Panc1 (cell line): ENCODE data around the gene ALLC. TPM values are rescaled to one million over a fixed set of nuclear protein-coding genes. Genes with fewer than 3 reads are reported as not detected.

Source experiments
- ATAC-seq: fragments of 200-7000 bp; cut with Tn5 transposase; 2 replicates; pipeline ENCODE4 v1.9.1; 2020; ENCODE audit warnings: mild to moderate bottlenecking, moderate library complexity
- BruUV-seq: library from RNA; stranded (reverse); fragments of 400-500 nt; replicated peaks from 2 replicates; lab custom pipeline; 2021; lab: Mats Ljungman, UMichigan
- CTCF ChIA-PET: fragments of 300-600 bp; sonication (Branson Sonifier 250); formaldehyde crosslinking; loops from one replicate; lab custom pipeline; 2022; ENCODE audit warnings: antibody characterized with exemption; lab: Charles Lee
- POLR2A ChIA-PET: fragments of 300-600 bp; sonication (Branson Sonifier 250); formaldehyde crosslinking; loops from one replicate; lab custom pipeline; 2022; ENCODE audit warnings: antibody characterized with exemption; lab: Charles Lee
- DNase-seq: peaks from one replicate; pipeline ENCODE4 v3.0.0-alpha.2; 2010; ENCODE audit warnings: low read depth, low spot score
- H3K27ac ChIP-seq: 2 replicates; pipeline ENCODE4 v1.5.1; 2011; ENCODE audit warnings: mild to moderate bottlenecking, low read length, inconsistent platforms
- H3K27me3 ChIP-seq: fragments of 200-500 bp; sonication (Bioruptor generic); 2 replicates; pipeline ENCODE4 v1.6.0; 2014; ENCODE audit warnings: low read length, inconsistent platforms; ENCODE audit not compliant: control insufficient read depth, insufficient read depth
- H3K36me3 ChIP-seq: fragments of 200-500 bp; sonication (Bioruptor generic); 2 replicates; pipeline ENCODE4 v1.5.1; 2014; ENCODE audit warnings: inconsistent platforms, mild to moderate bottlenecking, low read length, moderate library complexity; ENCODE audit not compliant: control insufficient read depth, insufficient read depth
- H3K4me1 ChIP-seq: 2 replicates; pipeline ENCODE4 v1.5.1; 2011; ENCODE audit warnings: inconsistent platforms, mild to moderate bottlenecking, low read length, moderate library complexity; ENCODE audit not compliant: control insufficient read depth, insufficient read depth
- H3K4me3 ChIP-seq, 2 experiments: 2 replicates each; pipeline ENCODE4 v1.5.1; 2011 to 2012; ENCODE audit warnings: low read depth in 2 of 2, low read length in 2 of 2, mild to moderate bottlenecking in 2 of 2, inconsistent platforms in 1 of 2, moderate library complexity in 1 of 2
- H3K9me3 ChIP-seq: fragments of 200-500 bp; sonication (Bioruptor generic); 2 replicates; pipeline ENCODE4 v1.5.1; 2014; ENCODE audit warnings: low read depth, mild to moderate bottlenecking, inconsistent platforms, low read length, moderate library complexity; ENCODE audit not compliant: control insufficient read depth, insufficient read depth
- CTCF ChIP-seq: fragments of 450-650 bp; IDR thresholded peaks from 2 replicates; pipeline ENCODE4 v1.5.1; 2017; ENCODE audit warnings: mild to moderate bottlenecking
- POLR2AphosphoS5 ChIP-seq: IDR thresholded peaks from 2 replicates; pipeline ENCODE4 v1.6.1; 2012; ENCODE audit warnings: mild to moderate bottlenecking, low read depth, low read length, moderate library complexity
- REST ChIP-seq, 2 experiments: IDR thresholded peaks; 2 replicates each; pipeline ENCODE4 v1.6.1; 2011 to 2012; ENCODE audit warnings: low read depth in 2 of 2, control low read depth in 1 of 2, low read length in 1 of 2, mild to moderate bottlenecking in 1 of 2, moderate library complexity in 1 of 2; ENCODE audit not compliant: insufficient read depth in 1 of 2
- SIN3A ChIP-seq: IDR thresholded peaks from 2 replicates; pipeline ENCODE4 v1.6.1; 2012; ENCODE audit warnings: low read depth, mild to moderate bottlenecking, low read length, moderate library complexity, borderline replicate concordance; ENCODE audit not compliant: insufficient read depth
- TCF7L2 ChIP-seq: IDR thresholded peaks from 2 replicates; pipeline ENCODE4 v1.6.1; 2011; ENCODE audit warnings: mild to moderate bottlenecking, low read depth, low read length, inconsistent platforms
- in situ Hi-C: cut with HindIII; loops from 2 replicates; pipeline ENCODE4 v1.10.0; 2016; ENCODE audit warnings: low sequenced_read_pairs, low pct_unique_long_range_greater_than_20kb
- intact Hi-C: fragments of 100-400 bp; cut with micrococcal nuclease; formaldehyde crosslinking; loops from one replicate; pipeline ENCODE4 v1.10.0; 2022; ENCODE audit not compliant: unreplicated experiment
- total RNA-seq: library from RNA; stranded (reverse); gene quantifications from one replicate; pipeline ENCODE4 v1.2.1, GENCODE V29; 2021; ENCODE audit not compliant: unreplicated experiment

The ALLC gene
- total RNA-seq, 1 experiment from 2014 or later, result not detected

- H3K27me3 ChIP-seq, result no peaks in the 10 kb centered on the region
- H3K36me3 ChIP-seq, result no peaks in the 10 kb centered on the region
- CTCF ChIA-PET, result no interaction called here
- no peak overlapping the region for H3K4me3 ChIP-seq
- intact Hi-C loops, result no loop called here
- POLR2A ChIA-PET, result no interaction called here
- H3K27ac ChIP-seq, result no peak overlapping the region
- H3K9me3 ChIP-seq, result no peaks in the 10 kb centered on the region
- in situ Hi-C loops, result no loop called here
- BruUV-seq, result no TSS peak
- DNase-seq (no peak), ATAC-seq (no peak)
- peaks cover 4% of the 10 kb centered on the region for H3K4me1 ChIP-seq
- TF ChIP-seq CTCF (no peak), REST (IDR thresholded peaks at IDR 0.05; ENCODE audit: insufficient read depth in 1 of 2, low read depth in 2 of 2, low read length in 1 of 2) (no peak), TCF7L2 (no peak), SIN3A (no peak)
Observed at GRCh38 chr2:3646446-3646845, 11.6 kb upstream of the ALLC start.

- BruUV-seq, result no TSS peak
- TF ChIP-seq CTCF (no peak), REST (IDR thresholded peaks at IDR 0.05; ENCODE audit: insufficient read depth in 1 of 2, low read depth in 2 of 2, low read length in 1 of 2) (no peak), POLR2AphosphoS5 (no peak), TCF7L2 (no peak), SIN3A (no peak)
- in situ Hi-C loops, result no loop called here
Observed at GRCh38 chr2:3647246-3647645, 10.8 kb upstream of the ALLC start.

More at GRCh38 chr2:3647246-3647645, 10.8 kb upstream of the ALLC start:
- Histone ChIP-seq H3K4me3 (no peak overlapping the region), H3K9me3 (no peaks in the 10 kb centered on the region), H3K4me1 (peaks cover 4% of the 10 kb centered on the region), H3K27ac (no peak overlapping the region), H3K27me3 (no peaks in the 10 kb centered on the region), H3K36me3 (no peaks in the 10 kb centered on the region)
- intact Hi-C loops, result no loop called here
- DNase-seq, result no peak
- no peak for ATAC-seq
- POLR2A ChIA-PET, result no interaction called here
- CTCF ChIA-PET, result no interaction called here
